Epithelial cell of proximal tubule (primary cell): ENCODE measurements around the gene SYNGAP1. TPM values are rescaled to one million over a fixed set of nuclear protein-coding genes. Genes with fewer than 3 reads are reported as not detected.

ENCODE experiments used
- DNase-seq: peaks from one replicate; pipeline ENCODE4 v3.0.0-alpha.2; 2011; ENCODE audit warnings: low read depth
- H3K4me3 ChIP-seq: 2 replicates; pipeline ENCODE4 v1.5.1; 2011; ENCODE audit warnings: low read depth, mild to moderate bottlenecking, low read length
- total RNA-seq: library from RNA; depleted of rRNA; stranded (reverse); fragments of >200 nt; gene quantifications from 2 replicates; pipeline ENCODE4 v1.2.3, GENCODE V29; 2015
- TF ChIP-seq, protein P1 (sequence below): conservative IDR thresholded peaks from 2 replicates; pipeline ENCODE4 v1.5.1; 2012; ENCODE audit warnings: low read depth, mild to moderate bottlenecking, low read length

SYNGAP1 gene
- total RNA-seq, 1 donor from 2014 or later, result 2.3 TPM

DNA sequence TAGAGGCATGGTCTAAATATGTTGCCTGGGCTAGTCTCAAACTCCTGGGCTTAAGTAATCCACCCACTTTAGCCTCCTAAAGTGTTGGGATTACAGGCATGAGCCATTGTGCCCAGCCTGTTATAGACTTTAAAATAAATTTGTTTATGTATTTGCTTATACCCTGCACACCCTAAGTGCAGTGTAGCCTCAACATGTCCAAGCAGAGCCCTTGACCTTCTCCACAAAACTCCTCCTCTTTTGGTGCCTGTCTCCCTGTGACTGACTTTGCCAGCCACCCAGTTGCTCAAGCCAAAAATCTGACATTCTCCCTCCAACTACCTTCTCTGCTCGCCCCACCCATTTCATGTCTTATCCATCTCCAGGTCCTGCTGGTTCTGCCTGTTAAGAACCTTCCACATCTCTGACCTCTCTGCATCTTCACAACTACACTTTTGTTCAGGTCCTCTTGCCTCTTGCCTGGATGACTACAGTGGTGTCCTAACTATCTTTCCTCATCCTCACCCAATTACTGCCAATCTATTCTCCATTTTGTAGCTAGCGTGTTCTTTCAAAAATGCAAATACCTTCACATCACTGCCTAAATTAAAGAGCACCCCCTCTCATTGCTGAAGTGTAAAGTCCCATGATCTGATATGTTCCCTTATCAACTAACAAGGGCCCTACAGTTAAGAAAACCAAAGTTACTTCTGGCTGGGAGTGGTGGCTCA, 39.4 kb upstream of the SYNGAP1 start:
- TF ChIP-seq, protein P1, sequence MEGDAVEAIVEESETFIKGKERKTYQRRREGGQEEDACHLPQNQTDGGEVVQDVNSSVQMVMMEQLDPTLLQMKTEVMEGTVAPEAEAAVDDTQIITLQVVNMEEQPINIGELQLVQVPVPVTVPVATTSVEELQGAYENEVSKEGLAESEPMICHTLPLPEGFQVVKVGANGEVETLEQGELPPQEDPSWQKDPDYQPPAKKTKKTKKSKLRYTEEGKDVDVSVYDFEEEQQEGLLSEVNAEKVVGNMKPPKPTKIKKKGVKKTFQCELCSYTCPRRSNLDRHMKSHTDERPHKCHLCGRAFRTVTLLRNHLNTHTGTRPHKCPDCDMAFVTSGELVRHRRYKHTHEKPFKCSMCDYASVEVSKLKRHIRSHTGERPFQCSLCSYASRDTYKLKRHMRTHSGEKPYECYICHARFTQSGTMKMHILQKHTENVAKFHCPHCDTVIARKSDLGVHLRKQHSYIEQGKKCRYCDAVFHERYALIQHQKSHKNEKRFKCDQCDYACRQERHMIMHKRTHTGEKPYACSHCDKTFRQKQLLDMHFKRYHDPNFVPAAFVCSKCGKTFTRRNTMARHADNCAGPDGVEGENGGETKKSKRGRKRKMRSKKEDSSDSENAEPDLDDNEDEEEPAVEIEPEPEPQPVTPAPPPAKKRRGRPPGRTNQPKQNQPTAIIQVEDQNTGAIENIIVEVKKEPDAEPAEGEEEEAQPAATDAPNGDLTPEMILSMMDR, result no peak
- no peak overlapping the region for H3K4me3 ChIP-seq
- no peak for DNase-seq

DNA sequence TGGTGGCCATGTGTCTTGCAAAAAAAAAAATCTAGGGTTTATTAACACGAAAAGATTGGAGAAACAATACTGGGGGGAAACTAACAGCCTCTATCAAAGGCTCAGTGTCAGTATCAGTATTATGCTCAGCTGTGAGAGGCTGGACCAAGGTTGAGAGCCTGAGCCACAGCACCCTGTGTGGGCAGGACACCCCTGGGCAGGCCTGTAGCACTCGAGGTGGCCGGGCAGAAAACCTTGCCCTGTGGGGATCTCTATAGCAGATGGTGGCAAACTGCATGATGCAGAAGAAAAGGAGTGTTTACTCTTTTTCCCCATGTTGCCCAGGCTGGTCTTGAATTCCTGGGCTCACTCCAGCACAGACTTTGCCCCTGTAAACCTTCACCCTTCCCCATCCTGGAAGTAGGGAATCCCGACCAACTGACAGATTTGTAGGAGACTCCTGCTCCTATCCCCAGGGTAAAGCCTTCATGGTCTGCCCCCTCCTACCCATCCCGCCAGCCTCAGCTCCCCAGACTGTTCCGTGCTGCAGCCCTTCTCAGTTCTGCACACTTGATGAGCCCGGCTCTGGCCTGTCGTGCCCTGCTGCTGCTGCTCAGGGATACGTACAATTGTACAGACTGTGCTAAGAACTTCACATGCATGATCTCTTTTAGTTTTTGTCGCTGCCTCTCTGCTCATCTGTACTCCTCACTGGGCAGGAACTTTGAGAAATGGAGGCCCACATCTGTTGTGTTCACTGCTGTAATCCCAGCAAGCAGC, 36.3 kb upstream of the SYNGAP1 start:
- no peak for DNase-seq
- TF ChIP-seq, protein P1, result no peak
- no peak overlapping the region for H3K4me3 ChIP-seq

DNA sequence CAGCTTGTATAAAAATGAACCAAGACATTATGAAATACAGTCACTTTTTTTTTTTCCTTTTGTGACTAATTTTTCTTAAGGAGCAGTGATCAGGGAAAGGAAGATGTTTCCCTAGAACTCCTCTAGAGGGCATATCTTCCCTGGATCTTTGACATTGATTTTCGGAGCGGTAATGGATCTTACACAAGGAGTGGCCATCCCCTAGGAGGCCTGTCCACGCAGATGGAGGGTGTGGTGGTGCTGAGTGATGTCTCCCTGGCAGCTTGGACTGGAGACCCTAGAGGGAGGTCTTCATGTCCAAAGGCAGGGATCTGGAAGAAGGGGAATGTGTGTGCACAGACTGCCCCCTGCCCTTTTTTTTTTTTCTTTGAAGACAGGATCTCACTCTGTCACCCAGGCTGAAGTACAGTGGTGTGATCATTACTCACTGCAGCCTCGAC, 35.3 kb upstream of the SYNGAP1 start:
- no peak for DNase-seq

GRCh38 chr6:33390173-33390572, 29.7 kb upstream of the SYNGAP1 start:
- no peak overlapping the region for H3K4me3 ChIP-seq
- no peak for DNase-seq
- TF ChIP-seq, protein P1, result no peak

More for the DNA sequence above, 35.3 kb upstream of the SYNGAP1 start:
- TF ChIP-seq, protein P1, result peak; percentile 59
- no peak overlapping the region for H3K4me3 ChIP-seq

GRCh38 chr6:33390767-33391277, 29.0 kb upstream of the SYNGAP1 start:
- TF ChIP-seq, protein P1, result no peak
- peak overlapping the region; percentile 29 for H3K4me3 ChIP-seq
- no peak for DNase-seq

DNA sequence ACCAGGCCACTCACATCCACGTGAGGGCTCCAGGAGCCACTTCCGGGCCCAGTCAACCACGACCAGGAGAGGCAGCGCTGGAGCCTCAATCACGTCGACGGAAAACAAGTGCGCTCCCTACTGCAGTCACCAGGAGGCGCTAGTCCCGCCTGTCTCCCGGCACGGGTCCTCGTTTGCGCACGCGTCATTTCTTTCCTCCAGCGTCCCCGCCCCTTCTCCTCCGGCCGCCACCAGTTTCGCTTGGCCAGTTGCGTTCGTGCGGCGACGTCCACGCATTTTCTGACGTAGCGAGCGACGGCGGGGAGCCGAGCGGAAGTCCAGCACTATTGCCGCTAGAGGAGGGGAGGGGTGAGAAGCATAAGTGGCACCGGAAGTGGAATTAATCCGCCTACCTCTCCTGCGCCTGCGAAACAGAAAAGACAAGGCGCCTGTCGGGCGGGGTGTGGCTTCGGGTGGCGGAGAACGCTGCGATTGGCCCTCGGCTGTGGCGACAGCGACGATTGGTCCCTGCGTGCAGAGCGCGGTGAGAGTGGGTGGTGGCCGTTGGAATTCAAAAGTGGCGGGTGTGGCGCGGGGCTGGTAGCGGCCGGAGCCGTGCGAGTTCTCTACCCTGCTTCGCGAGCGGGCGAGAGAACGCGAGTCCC, 28.5 kb upstream of the SYNGAP1 start, which contains the start of gene KIFC1:
Gene KIFC1, plus strand, starts transcription at position 546 of the 644 bp plus-strand sequence. CDS start 163 bp downstream, outside the sequence.
- peak within 1 kb of the TSS; percentile 91 for H3K4me3 ChIP-seq
- peak; percentile 97 for DNase-seq
- TF ChIP-seq, protein P1, result peak; percentile 89
